ENCODE results near the gene VDAC1.
A peak's percentile ranks its signal among the peaks of the same experiment; 100 is the strongest.
"Not testable (repeated sequence)": the region's sequence is repeated elsewhere in the genome, so short reads cannot be mapped to it uniquely, and the experiment has no call there.

The VDAC1 gene

DNA sequence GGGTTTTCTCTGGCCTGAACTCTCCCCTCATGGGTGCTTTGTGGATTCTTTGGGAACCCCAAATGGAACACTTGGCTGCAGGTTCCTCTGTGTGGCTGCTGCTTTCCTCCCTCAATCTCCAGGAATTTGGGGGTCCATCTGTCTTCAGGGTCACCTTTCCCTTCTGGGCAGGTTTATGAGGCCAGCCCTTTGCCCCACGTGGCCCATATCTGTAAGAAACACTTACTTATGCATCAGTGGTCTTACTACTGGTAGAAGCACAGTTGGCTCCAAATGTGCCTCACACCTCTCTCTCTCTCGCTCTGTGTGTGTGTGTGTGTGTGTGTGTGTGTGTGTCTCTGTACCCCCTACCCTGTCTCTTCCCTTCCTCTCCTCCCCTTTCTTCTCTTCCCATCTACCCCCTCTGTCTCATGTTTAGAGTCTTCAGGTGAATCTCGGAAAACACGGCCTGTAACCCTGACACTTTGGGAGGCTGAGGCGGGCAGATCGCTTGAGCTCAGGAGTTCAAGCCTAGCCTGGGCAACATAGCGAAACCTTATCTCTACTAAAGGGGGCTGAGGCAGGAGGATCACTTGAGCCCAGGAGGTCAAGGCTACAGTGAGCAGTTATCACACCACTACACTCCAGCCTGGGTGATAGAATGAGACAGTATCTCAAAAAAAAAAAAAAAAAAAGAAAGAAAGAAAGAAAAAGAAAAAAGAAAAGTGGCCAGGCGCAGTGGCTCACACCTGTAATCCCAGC lies 63.1 kb downstream of the VDAC1 start:
- no peak for DNase-seq (ENCODE audit: low read depth, low spot score)

- no peak for DNase-seq (ENCODE audit: low read depth, low spot score)
These were observed 65.1 kb downstream of the VDAC1 start for GRCh38 chr5:133939668-133940067.

- DNase-seq (ENCODE audit: low read depth, low spot score), result no peak
These were observed 65.8 kb downstream of the VDAC1 start for GRCh38 chr5:133938929-133939328.

DNA sequence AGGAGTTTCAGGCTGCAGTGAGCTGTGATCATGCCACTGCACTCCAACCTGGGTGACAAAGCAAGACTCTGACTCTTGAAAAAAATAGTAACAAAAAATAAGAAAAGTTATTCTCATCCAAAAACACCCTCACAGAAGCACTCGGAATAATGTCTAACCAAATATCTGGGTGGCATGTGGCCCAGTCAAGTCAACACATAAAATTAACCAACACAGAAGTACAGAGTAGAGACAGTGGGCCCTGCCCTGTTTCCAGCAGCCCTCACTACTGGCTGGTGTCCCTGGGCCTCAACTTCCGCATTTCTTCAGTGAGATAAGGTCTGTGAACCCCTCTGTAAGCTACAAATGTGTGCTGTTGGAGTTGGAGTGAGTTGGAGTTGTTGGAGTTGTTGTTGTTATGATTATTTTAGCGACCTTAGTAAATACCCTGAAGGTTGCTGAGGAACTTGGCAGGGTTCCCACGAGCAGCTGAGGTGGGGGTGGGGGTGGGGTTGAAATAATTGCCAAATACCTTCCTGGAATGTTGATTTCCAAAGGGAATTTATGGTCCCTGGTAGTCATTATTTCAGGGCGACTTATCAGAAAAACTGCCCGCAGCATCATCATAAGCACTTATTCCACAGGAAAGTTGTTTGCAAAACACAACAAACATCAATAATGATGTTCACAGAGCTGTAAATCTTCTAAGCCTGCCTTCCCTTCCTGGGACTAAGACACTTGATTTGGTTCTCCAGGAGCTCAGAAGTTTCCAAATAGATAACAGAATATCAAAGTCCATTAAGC lies 66.5 kb downstream of the VDAC1 start:
- DNase-seq (ENCODE audit: low read depth, low spot score), result no peak

GRCh38 chr5:133937628-133938027 lies 67.1 kb downstream of the VDAC1 start:
- DNase-seq (ENCODE audit: low read depth, low spot score), result not testable (repeated sequence)

- DNase-seq (ENCODE audit: low read depth, low spot score), result no peak
These were observed 68.1 kb downstream of the VDAC1 start for GRCh38 chr5:133936651-133937015.

DNA sequence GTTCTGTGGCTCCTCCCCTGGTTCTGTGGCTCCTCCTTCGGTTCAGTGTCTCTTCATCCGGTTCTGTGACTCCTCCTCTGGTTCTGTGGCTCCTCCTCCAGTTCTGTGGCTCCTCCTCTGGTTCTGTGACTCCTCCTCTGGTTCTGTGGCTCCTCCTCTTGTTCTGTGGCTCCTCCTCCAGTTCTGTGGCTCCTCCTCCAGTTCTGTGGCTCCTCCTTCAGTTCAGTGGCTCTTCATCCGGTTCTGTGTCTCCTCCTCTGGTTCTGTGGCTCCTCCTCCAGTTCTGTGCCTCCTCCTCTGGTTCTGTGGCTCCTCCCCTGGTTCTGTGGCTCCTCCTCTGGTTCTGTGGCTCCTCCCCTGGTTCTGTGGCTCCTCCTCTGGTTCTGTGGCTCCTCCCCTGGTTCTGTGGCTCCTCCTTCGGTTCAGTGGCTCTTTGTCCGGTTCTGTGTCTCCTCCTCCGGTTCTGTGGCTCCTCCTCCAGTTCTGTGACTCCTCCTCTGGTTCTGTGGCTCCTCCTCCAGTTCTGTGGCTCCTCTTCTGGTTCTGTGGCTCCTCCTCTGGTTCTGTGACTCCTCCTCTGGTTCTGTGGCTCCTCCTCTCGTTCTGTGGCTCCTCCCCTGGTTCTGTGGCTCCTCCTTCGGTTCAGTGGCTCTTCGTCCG lies 68.7 kb downstream of the VDAC1 start:
- not testable (repeated sequence) for DNase-seq (ENCODE audit: low read depth, low spot score)

- DNase-seq (ENCODE audit: low read depth, low spot score), result no peak
These were observed 69.2 kb downstream of the VDAC1 start for GRCh38 chr5:133935667-133935940.

DNA sequence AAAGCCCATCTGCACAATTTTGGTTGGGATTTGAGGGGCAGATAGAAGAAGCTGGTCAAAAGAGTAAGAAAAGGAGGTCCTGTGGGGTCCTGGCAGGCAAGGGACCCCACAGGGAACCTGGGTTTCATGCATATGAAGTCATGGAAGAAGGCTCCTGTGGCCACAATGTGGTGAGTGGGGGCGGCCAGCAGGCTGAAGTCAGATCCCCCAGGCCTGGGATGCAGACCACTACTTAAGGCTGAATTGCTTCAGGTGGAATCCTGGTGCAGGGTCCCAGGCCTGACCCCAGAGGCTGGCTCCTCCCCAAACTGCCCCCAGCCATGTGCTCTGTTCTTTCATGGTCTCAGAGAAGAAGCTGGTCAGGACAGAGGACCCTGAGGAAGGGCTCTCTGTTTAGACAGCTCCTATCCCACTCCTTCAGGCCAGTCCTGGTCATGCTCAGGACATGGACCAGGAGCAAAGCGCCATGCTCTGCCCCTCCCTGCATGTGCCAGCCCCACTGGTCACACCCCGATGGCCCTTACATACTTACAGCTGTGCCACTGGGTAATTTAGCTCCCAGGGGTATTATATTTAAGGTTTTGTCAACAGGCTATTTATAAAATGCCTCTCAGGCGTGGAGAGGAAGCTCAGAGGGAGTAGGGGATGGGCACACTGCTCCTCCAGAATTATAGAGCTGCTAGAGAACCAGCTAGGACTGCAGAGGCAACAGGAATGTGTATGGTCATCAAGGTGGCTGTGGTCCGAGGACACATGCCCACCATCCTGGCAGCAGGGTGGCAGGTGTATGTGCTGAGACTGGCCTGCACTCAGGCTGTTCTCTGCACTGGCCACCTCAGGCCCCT lies 69.7 kb downstream of the VDAC1 start:
- DNase-seq (ENCODE audit: low read depth, low spot score), result no peak

GRCh38 chr5:133934311-133934710 lies 70.5 kb downstream of the VDAC1 start:
- no peak for DNase-seq (ENCODE audit: low read depth, low spot score)

DNA sequence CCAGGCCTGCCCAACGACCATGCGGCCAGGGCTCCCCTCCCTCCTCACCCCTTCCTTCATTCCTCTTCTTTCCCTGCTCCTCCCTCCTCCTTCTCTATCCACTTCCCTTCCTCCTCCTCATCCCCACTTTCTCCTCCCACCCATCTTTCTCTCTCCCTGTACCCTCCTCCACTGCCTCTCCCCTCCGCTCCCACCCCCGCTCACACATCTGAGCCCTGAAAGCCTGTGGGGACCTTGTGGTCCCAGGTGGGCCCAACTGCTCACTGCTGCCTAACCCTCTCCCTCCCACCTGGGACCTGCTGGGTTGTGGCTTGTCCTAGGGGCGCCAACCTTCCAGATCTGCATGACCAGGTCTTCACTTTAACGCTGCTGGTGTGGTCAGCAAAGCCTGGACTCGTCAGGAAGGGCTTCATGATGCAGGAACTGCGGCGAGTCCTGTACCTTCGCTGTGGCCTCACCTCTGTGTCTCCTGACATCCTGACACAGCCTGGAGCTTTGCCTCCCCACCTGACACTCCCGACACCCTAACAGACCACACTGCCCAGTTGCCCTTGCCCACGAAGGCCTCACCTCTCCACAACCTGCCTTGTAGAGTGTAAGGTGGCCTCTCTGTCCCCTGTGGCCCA lies 71.0 kb downstream of the VDAC1 start:
- DNase-seq (ENCODE audit: low read depth, low spot score), result no peak

GRCh38 chr5:133933169-133933509 lies 71.6 kb downstream of the VDAC1 start:
- DNase-seq (ENCODE audit: low read depth, low spot score), result no peak

GRCh38 chr5:133932441-133933168 lies 72.2 kb downstream of the VDAC1 start:
- no peak for DNase-seq (ENCODE audit: low read depth, low spot score)

- DNase-seq (ENCODE audit: low read depth, low spot score), result no peak
These were observed 73.2 kb downstream of the VDAC1 start for GRCh38 chr5:133931546-133931945.

GRCh38 chr5:133930813-133931090 lies 74.0 kb downstream of the VDAC1 start:
- DNase-seq (ENCODE audit: low read depth, low spot score), result no peak

GRCh38 chr5:133930061-133930812 lies 74.5 kb downstream of the VDAC1 start:
- DNase-seq (ENCODE audit: low read depth, low spot score), result peak; percentile 54

- no peak for DNase-seq (ENCODE audit: low read depth, low spot score)
These were observed 76.0 kb downstream of the VDAC1 start for GRCh38 chr5:133928587-133929393.

- no peak for DNase-seq (ENCODE audit: low read depth, low spot score)
These were observed 77.2 kb downstream of the VDAC1 start for GRCh38 chr5:133927300-133928180.

All from activated naive CD8-positive, alpha-beta T cell treated with anti-CD3 and anti-CD28 coated beads, Interleukin-2, amount 50 U/mL, for 16 hours (primary cell).